Stimulated activated CD8-positive, alpha-beta memory T cell treated with anti-CD3 and anti-CD28 coated beads, Interleukin-4, amount 100 ng/mL, for 4 hours (primary cell): ENCODE measurements around the gene OR10H4.
"Not testable (repeated sequence)": the region's sequence is repeated elsewhere in the genome, so short reads cannot be mapped to it uniquely, and the experiment has no call there.

Experiments
- DNase-seq, 2 donors: peaks; one replicate each; pipeline ENCODE4 v3.0.0-alpha.2; 2020; ENCODE audit warnings: low read depth in 2 of 2, low spot score in 1 of 2

Gene OR10H4

DNA sequence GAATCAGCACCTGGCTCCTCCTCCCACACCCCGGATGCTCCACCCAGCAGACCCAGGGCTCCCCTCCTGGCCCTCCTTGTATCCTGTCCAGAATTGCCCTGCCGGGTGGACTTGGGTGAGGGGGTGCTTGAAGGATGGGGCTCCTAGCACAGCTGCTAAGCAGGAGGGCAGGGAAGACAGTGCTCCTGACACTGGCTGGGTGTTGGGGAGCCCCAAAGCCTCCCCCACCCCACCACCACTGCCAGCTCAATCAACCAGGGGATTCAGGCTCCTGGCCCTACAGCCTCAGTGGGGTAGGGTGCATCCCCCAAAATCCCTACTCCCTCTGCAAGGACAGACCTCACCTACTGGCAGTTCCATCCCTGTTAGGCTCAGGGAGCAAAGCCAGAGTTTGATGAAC lies 11.9 kb upstream of the OR10H4 start:
- no peak for DNase-seq

DNA sequence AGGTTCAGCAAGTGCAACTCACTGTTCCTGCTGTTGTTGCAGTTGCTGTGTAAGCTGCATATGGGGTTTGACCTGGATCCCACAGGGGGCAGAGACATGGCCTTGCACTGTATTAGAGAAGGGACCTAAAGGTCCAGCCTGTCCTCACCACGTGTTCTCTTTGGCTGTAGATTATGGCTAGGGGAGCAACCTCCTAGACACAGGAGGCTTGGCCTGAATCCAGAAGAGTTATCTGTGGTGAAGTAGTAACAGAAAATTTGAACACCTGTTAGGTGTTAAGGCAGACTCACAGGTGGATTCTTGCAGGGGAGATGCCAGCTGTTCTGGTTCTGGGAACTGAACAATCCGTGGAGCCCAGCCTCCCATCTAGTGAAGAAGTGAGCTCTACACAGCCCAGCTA lies 11.0 kb upstream of the OR10H4 start:
- DNase-seq = no peak

DNA sequence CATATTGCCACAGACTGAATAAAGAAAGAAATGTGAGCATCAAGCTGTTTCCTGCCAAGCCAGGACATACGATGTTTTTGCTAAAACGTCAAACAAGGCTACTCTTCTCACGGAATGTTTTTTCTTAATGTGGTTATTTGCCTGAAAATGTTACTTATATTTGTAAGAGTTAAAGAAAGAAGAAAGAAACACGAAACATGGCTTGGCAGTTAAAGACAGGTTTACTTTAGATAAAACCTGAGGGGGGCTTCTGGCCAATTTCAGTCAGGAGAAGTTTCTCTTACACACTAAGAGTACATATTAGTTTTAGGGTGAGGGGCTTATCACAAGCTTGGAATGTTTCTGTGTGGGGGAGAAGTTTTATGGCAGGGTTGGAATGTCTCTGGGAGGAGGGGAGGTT lies 4.4 kb upstream of the OR10H4 start:
- DNase-seq = no peak

DNA sequence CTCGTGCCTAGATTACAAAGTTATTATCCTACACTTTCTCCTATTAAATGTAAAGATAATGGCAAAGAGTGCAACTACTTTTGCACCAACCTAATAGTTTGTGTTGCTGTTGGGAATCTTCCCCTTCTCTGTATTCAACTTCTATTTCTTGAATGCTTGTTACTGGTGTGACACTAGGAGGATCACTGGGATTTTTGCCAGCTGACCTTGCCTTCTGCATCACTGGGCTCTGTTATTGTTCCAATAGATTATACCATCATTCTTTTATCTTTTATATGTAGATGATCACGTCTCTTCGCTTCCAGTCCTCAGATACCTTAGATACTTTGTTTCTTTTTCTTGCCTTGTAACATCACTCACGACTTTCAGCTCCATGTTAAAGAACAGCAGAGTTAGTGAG lies 3.5 kb upstream of the OR10H4 start:
- DNase-seq = no peak

DNA sequence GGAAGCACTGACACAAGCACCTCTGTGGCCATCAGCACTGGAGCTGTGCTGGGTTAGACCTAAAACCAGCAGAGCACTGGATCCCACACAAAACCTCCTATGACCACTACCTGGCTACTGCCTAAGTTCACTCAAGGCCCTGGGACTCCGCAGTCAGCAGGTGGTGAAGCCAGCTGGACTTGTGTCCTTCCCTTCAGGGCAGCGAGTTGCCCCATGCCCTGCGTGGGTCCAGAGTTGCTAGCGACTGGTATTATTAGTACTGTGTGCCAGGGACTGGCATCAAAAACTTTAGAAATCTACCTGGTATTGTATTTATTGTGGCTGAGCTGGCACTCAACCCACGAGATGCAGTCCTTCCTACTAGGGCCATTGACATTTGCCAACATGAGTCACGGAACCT lies 6.0 kb downstream of the OR10H4 start:
- no peak for DNase-seq

DNA sequence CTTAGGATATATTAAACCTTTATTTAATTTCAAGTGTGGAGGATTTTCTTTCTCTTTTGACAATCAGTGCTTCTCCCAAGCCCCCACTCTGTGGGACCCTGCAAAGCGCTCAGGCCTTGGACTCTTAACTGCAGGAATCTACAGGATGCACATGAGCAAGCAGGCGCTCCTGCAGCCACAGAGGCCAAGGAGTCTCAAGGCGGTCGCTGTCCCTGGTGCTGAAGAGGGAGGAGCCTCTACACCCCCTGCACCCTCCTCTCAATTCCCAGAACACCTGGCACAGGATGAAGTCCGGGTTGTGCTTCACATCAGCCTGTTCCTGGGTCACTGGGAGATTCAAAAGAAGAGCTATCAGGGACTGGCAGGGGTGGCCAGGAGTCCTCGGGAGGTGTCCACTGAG lies 13.5 kb downstream of the OR10H4 start:
- DNase-seq = no peak

DNA sequence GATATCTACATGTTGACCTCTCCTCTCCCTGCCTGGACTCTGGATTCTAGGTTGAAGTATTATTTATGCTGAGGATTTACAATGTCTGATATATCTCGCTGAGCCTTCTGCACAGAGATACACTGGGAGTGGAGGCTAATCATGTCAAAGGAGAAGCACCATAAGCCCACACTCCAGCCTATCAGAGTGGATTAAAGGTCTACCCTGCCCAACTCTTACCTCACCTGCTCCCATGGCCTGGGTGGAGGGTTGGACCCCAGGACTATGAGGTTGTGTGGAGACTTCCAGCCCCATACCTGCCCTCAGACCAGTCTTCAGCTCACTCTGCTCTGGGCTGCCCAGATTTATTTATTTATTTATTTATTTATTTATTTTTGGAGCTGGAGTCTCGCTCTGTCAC lies 15.4 kb downstream of the OR10H4 start:
- DNase-seq = no peak

DNA sequence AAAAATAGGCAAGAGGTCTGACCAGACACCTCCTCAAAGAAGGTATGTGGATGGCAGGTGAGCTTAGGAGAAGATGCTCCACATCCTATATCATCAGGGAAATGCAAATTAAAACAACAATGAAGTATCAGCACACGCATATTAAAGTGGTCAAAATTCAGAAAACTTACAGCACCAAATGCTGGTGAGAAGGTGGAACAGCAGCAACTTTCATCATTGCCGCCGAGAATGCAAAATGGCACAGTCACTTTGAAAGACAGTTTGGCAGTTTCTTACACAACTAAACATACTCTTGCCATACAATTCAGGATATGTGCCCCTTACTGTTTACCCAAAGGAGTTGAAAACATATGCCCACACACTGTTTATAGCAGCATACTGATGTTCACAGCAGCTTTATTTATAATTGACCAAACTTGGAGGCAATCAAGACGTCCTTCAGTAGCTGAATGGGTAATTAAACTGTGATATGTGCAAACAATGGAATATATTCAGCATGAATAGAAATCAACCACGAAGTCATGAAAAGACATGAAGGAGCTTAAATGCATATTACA lies 22.5 kb downstream of the OR10H4 start:
- no peak for DNase-seq

DNA sequence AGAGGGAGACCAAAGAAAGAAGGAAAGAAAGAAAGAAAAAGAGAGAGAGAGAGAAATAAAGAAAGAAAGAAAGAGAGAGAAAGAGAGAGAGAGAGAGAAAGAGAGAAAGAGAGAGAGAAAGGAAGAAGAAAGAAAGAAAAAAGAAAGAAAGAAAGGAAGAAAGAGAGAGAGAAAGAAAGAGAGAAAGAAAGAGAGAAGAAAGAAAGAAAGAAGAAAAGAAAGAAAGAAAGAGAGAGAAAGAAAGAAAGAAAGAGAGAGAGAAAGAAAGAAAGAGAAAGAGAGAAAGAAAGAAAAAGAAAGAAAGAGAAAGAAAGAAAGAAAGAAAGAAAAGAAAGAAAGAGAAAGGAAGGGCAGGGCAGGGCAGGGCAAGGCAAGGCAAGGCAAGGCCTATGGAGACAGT lies 23.2 kb downstream of the OR10H4 start:
- not testable (repeated sequence) for DNase-seq

DNA sequence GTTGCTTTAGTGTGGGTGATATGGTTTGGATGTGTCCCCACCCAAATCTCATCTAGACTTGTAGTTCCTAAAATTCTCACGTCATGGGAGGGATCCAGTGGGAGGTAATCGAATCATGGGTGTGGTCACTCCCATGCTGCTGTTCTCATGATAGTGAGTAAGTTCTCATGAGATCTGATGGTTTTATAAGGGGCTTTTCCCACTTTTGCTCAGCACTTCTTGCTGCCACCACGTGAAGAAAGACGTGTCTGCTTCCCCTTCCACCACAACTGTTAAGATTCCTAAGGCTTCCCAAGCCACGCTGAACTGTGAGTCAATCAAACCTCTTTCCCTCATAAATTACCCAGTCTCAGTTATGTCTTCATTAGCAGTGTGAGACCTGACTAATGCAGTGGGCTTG lies 26.0 kb downstream of the OR10H4 start:
- DNase-seq = no peak

DNA sequence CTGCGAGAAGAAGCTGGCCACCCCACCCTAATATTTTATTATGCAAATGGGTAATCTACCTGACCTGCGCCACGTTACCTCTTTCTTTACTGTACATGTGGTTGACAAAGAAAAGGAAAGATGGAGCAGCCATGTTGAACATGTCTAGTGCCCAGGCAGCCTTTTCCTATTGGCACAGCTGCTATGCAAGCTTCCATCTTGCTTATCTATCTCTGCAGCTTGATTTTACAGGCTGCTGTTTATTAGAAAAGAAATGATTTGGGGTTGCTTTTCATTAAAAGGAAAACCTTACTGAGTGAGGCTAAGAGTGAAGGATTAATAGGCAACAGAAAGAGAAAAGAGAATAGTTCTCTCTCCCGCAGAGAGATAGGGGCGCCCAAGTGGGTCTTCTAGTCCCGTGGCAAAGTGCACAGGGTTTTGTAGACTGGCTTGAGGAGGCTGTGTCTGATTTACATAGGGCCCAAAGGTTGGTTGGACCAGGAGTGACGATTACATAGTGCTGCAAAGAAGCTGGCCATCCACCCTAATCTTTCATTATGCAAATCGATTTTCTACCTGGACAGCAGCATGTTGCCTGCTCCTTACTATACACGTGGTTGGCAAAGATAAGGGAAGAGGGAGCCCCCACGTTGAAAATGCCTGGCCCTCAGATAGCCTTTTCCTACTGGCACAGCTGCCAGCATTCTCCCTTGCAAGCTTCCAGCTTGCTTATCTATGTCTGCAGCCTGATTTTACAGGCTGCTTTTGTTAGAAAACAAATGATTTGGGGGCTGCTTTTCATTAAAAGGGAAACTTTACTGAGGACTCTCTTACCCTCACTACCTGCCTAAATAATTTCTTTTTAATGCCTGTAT lies 28.3 kb downstream of the OR10H4 start:
- DNase-seq = no peak

DNA sequence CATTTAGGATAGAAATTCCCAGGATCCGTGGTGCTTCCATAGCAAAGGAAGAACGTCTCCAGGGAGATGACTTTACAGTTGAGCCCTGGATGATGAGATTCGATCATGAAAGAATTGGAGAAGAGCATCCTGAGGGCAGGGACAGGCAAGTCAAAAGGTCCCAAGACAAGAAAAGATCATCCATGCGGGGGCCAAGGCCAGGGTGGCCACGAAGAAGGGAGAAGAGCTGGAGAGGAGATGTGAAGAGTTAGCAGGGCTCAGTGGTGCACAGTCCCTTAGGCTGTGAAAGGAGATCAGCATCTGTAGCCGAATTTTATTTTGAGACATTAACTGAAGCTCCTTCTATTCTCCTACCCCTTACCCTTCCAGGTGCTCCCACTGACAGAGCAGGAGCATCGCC lies 28.9 kb downstream of the OR10H4 start:
- DNase-seq = no peak

DNA sequence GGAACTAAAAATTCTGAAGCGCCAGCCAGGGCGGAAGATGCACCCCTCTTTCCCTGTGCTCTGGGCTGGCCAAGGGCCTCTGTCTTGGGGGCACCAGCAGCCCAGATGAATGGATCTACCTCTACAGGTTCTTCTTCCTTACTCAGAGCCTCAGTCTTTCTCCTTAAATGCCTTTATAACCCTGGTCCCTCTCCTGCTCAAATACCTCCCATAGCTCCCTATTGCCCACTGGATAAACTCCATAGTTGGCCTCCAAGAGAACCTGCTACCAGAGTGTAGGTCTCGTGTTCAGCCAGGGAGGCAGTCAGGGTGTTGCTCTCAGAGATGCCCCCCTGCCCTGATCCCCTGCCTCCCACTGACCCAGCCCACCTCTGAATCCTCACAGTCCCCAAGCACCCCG lies 30.5 kb downstream of the OR10H4 start:
- DNase-seq = no peak

DNA sequence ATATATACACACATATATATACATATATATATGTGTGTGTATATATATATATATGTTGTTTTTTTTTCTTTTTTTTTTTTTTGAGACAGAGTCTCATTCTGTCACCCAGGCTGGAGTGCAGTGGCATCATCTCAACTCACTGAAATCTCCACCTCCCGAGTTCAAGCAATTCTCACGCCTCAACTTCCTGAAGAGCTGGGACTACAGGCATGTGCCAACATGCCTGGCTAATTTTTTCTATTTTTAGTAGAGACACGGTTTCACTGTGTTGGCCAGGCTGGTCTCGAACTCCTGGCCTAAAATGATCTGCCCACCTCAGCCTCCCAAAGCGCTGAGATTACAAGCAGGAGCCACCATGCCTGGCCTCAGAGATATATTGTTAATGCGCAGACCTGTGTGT lies 37.0 kb downstream of the OR10H4 start:
- not testable (repeated sequence) for DNase-seq

DNA sequence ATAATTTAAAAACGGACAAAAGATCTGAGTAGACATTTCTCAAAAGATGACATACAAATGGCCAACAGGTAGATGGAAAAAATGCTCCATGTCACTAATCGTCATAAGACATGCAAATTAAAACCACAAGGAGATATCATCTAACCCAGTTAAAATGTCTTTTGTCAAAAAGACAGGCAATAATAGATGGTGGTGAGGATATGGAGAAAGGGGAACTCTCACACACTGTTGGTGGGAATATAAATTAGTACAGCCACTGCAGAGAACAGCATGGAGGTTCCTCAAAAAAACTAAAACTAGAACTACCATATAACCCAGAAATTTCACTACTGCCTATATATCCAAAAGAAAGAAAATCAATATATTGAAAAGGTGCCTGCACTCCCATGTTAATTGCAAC lies 37.9 kb downstream of the OR10H4 start:
- no peak for DNase-seq

DNA sequence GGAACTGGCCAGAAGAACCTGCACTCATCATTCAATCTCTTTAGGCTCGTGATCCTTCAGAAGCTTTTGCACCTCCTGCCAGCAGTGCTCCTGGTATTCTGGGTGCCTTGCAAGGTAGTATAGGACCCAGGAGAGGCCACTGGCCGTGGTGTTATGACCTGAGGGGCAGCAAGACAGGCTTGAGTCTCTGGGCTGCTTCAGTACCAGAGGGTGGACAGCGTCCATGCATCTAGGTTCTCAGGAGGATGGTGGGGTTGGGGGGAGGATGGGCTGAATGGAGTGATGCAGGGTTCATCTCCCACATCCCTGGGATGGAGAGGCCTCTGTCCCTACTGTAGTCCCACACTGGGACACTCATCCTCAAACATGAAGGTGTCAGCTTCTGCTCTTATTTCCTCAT lies 41.1 kb downstream of the OR10H4 start:
- DNase-seq = no peak

DNA sequence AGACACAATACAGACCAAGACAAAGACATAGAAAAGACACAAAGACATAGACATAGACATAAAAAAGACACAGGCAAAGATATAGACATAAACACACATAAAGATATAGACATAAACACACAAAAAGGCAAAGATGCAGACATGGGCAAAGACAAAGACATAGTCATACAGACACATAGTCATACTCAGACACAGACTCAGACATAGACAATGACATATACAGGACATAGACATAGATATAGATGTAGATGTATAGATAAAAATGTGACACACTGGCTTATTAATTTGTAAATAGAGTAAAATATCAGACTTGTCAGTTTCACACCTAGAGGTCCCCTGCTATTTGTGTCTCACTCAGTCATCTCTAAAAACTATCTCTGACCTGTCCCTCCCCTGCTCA lies 42.8 kb downstream of the OR10H4 start:
- DNase-seq = no peak

DNA sequence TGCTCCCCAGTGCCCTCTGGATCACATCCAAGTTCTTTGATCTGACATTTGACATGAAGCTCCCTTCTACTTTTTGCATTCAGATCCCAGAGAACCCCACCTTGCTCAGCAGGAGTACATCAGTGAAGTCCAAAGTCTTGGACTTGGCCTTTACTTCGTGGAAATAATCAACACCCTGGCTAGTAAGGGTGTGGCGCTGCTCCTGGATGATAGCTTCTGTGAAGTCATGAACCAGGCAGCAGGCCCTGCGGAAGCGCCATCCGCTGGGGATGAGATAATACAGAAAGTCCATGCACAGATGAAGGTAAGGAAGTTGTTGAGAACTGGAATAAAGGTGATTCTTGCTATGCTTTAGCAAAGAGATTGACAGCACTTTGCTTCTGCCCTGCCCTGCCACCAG lies 43.2 kb downstream of the OR10H4 start:
- no peak for DNase-seq

DNA sequence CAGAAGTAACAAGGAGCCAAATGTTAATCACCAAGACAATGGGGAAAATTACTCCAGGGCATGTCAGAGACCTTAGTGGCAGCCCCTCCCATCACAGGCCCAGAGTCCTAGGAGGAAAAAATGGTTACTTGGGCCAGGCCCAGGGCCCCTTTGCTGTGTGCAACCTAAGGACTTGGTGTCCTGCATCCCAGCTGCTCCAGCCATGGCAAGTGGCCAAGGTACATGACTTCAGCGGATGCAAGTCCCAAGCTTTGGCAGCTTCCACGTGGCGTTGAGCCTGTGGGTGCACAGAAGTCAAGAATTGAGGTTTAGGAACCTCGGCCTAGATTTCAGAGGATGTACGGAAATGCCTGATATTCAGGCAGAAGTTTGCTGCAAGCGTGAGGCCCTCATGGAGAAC lies 46.7 kb downstream of the OR10H4 start:
- no peak for DNase-seq

DNA sequence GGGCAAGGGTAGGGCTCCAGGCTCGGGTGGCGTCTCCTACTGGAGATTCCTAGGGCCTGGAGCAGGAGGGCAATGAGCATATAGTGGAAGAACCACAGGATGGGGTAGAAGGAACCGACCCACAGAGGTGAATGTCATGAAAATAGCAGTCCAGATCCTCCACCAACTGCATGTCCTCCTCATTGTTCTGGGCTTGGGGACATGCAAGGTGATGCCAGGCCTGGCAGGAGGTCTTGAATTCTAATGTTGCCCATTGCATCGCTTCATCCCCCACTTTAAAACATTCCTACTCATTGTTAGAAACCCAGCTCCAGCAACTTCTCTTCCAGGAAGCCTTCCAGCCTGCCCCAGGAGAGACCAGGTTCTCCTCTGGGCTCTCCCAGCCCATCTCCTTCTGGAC lies 49.4 kb downstream of the OR10H4 start:
- no peak for DNase-seq
